ENCODE data around the gene BRPF1. TPM values are rescaled to one million over a fixed set of nuclear protein-coding genes. Genes with fewer than 3 reads are reported as not detected.

BRPF1 gene
- total and polyA plus RNA-seq, 10 of the 15 experiments (the other 5 are each of a cell fraction or from before 2014, with no cell fraction given): 1.2 to 25.3 (median 13.6) TPM

DNA sequence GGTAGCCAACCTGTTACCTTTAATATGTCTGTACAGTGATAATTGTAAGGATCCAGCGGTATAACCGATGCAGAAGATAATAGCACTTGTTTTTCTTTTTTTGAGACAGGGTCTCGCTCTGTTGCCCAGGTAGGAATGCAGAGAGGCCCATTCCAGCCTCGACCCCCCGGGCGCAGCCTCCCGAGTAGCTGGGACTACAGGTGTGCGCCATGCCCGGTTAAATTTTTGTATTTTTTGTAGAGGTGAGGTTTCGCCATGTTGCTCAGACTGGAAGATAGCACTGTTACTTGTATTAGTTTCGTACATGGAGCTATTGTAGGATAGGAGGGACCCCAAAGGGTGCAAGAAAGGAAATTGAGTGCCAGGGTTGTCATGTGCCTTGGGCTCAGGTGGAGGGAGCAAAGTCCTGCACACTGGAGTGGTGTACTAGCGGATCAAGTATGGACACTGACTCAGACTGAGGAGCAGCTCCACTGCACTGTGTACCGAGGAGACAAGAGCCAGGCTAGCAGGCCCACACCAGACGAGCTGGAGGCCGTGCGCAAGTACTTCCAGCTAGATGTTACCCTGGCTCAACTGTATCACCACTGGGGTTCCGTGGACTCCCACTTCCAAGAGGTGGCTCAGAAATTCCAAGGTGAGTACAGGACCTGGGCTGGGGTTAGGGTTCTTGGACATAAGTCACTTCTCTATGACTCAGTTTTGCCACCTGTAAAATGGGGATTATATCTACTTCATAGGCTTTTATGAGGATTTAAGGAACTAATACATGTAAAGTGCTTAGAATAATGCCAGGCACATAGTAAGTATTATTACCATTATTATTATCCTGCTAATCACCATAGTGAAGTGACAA, 19.2 kb downstream of the BRPF1 start:
- in situ Hi-C loops (cut with MboI) (no loop called here), intact Hi-C loops (cut with micrococcal nuclease; ENCODE audit: unreplicated experiment) (loop anchor here (1.0 kb wide), 1 partner anchor 42 kb away; the partner anchor contains the start of gene TADA3)
- peaks cover 10 to 15% of the 10 kb centered on the region in 2 experiments; a peak in 3 of 4 replicates for H3K36me3 ChIP-seq (ENCODE audit: control insufficient read depth in 2 of 2, insufficient read depth in 2 of 2, low read length in 1 of 2)
- H3K27ac ChIP-seq (ENCODE audit: control insufficient read depth, insufficient read depth): peak overlapping the region; percentile 82
- CTCF ChIA-PET: interaction anchor here (0.5 to 3.2 kb wide), 3 partner anchors 18 to 48 kb away, joined by 3 to 24 read pairs (median 4); partner anchors contain the start of genes ARPC4, BRPF1 and TADA3
- H3K4me3 ChIP-seq: peak overlapping the region; percentile 88
- no peaks in the 10 kb centered on the region for H4K20me1 ChIP-seq (ENCODE audit: control insufficient read depth, insufficient read depth)
- peak; percentile 35 for ATAC-seq
- BruUV-seq (replicated peaks): no TSS peak
- RAD21 ChIA-PET (ENCODE audit: unreplicated experiment): interaction anchor here (0.6 to 3.1 kb wide), 6 partner anchors 15 to 182 kb away, joined by 3 to 11 read pairs (median 6); partner anchors contain the start of genes ARPC4, BRPF1 and TADA3
- H3K79me2 ChIP-seq (ENCODE audit: control insufficient read depth, insufficient read depth, low read length): peaks cover 15% of the 10 kb centered on the region
- peaks cover 21% of the 10 kb centered on the region for H3K4me1 ChIP-seq (ENCODE audit: control insufficient read depth, insufficient read depth, low read length)
- H3K4me2 ChIP-seq (ENCODE audit: control insufficient read depth, insufficient read depth): peak overlapping the region; percentile 70
- peak overlapping the region; percentile 86 for H3K9ac ChIP-seq (ENCODE audit: control insufficient read depth, insufficient read depth, low read length)
- peak overlapping the region; percentile 99 for H2AFZ ChIP-seq (ENCODE audit: control insufficient read depth, low read depth, low read length)
- SMC1A ChIA-PET (ENCODE audit: uncharacterized antibody, unreplicated experiment): interaction anchor here (0.9 to 2.6 kb wide), 2 partner anchors 19 to 24 kb away, joined by 3 to 16 read pairs; partner anchors contain the start of gene BRPF1
- no peaks in the 10 kb centered on the region for H3K9me3 ChIP-seq (replicated peaks; ENCODE audit: control insufficient read depth, insufficient read depth, low read length)
- TF ChIP-seq SUPT20H (IDR thresholded peaks at IDR 0.05; ENCODE audit: borderline replicate concordance, control insufficient read depth, low read depth, low read length) (no peak), CBX3 (IDR thresholded peaks at IDR 0.05; ENCODE audit: borderline replicate concordance, low read depth) (no peak), CUX1 (IDR thresholded peaks at IDR 0.05; ENCODE audit: insufficient replicate concordance, low read depth, low read length) (no peak), FOXM1 (IDR thresholded peaks at IDR 0.05; ENCODE audit: low read depth, low read length) (no peak), TAF1 (IDR thresholded peaks at IDR 0.05; ENCODE audit: borderline replicate concordance, low read depth, low read length) (no peak), TCF7 (IDR thresholded peaks at IDR 0.05; ENCODE audit: borderline replicate concordance) (no peak)
- peak; percentile 75 for FAIRE-seq
- WGBS (ENCODE audit: insufficient coverage, insufficient replicate concordance, low lambda C conversion rate, missing lambda C conversion rate): under 1% methylated on average over 17 of the region's 17 CpGs
- POLR2A ChIA-PET: interaction anchor here (1.2 to 2.9 kb wide), 6 partner anchors 28 to 140 kb away, joined by 3 to 20 read pairs (median 4); partner anchors contain the start of genes ARPC4, JAGN1 and TADA3
- DNase-seq (ENCODE audit: low read depth, low spot score): no peak
- no peaks in the 10 kb centered on the region for H3K27me3 ChIP-seq (replicated peaks in 1 of 2; ENCODE audit: control insufficient read depth in 2 of 2, insufficient read depth in 2 of 2, low read length in 1 of 2)

All from GM12878 (cell line).